IMR-90 (cell line): Measurements from ENCODE around the gene TBC1D1. TPM values are rescaled to one million over a fixed set of nuclear protein-coding genes. Genes with fewer than 3 reads are reported as not detected.

ENCODE experiments used
- ATAC-seq: fragments of 200-7000 bp; cut with Tn5 transposase; 2 replicates; pipeline ENCODE4 v1.9.1; 2020; ENCODE audit warnings: low read depth, mild to moderate bottlenecking, moderate library complexity
- BruUV-seq: library from RNA; stranded (reverse); fragments of 400-500 nt; replicated peaks from 2 replicates; lab custom pipeline; 2021; lab: Mats Ljungman, UMichigan
- CTCF ChIA-PET: fragments of 300-600 bp; formaldehyde crosslinking; extraction: SDS; loops from one replicate; lab custom pipeline; 2021; ENCODE audit warnings: antibody characterized with exemption; lab: Yijun Ruan, JAX
- POLR2A ChIA-PET: fragments of 300-600 bp; sonication (Branson Sonifier 250); formaldehyde crosslinking; loops from one replicate; lab custom pipeline; 2022; ENCODE audit warnings: antibody characterized with exemption; ENCODE audit not compliant: unreplicated experiment; lab: Charles Lee
- DNase-seq: peaks from one replicate; pipeline ENCODE4 v3.0.0; 2013
- H2AFZ ChIP-seq: replicated peaks from 2 replicates; pipeline ENCODE3; 2013; ENCODE audit warnings: low read length, mild to moderate bottlenecking; ENCODE audit not compliant: poor library complexity
- H2AK5ac ChIP-seq: 2 replicates; pipeline ENCODE4 v1.6.1; 2013; ENCODE audit warnings: low read depth, low read length, inconsistent platforms
- H2AK9ac ChIP-seq: replicated peaks from 2 replicates; pipeline ENCODE3; 2013; ENCODE audit warnings: mild to moderate bottlenecking, low read depth, low read length, moderate library complexity; ENCODE audit not compliant: poor library complexity
- H2BK120ac ChIP-seq: 2 replicates; pipeline ENCODE4 v1.6.1; 2013; ENCODE audit warnings: low read depth, low read length, inconsistent platforms
- H2BK15ac ChIP-seq: 3 replicates; pipeline ENCODE4 v1.6.1; 2013; ENCODE audit warnings: low read depth, low read length, inconsistent platforms
- H2BK20ac ChIP-seq: 2 replicates; pipeline ENCODE4 v1.6.1; 2013; ENCODE audit warnings: low read depth, mild to moderate bottlenecking, inconsistent platforms, low read length, moderate library complexity
- H2BK5ac ChIP-seq: 2 replicates; pipeline ENCODE4 v1.6.1; 2013; ENCODE audit warnings: mild to moderate bottlenecking, low read depth, low read length, inconsistent platforms; ENCODE audit not compliant: poor library complexity, severe bottlenecking
- H3K14ac ChIP-seq: replicated peaks from 2 replicates; pipeline ENCODE4 v1.6.1; 2013; ENCODE audit warnings: low read depth, low read length, inconsistent platforms
- H3K18ac ChIP-seq: 2 replicates; pipeline ENCODE4 v1.6.1; 2013; ENCODE audit warnings: low read depth, low read length, control low read depth
- H3K23ac ChIP-seq: 2 replicates; pipeline ENCODE4 v1.6.1; 2013; ENCODE audit warnings: low read depth, low read length, inconsistent platforms
- H3K27ac ChIP-seq: 2 replicates; pipeline ENCODE4 v1.5.1; 2013; ENCODE audit warnings: mild to moderate bottlenecking, control low read depth, low read length; ENCODE audit not compliant: insufficient read depth
- H3K27me3 ChIP-seq: 2 replicates; pipeline ENCODE4 v1.6.1; 2013; ENCODE audit warnings: low read length; ENCODE audit not compliant: control insufficient read depth, insufficient read depth
- H3K36me3 ChIP-seq: 2 replicates; pipeline ENCODE4 v1.6.1; 2013; ENCODE audit warnings: low read length, mixed read lengths; ENCODE audit not compliant: control insufficient read depth, insufficient read depth
- H3K4ac ChIP-seq: 2 replicates; pipeline ENCODE4 v1.6.1; 2013; ENCODE audit warnings: low read depth, low read length, inconsistent platforms
- H3K4me1 ChIP-seq: 2 replicates; pipeline ENCODE4 v1.6.1; 2013; ENCODE audit warnings: low read length, mixed read lengths; ENCODE audit not compliant: control insufficient read depth, insufficient read depth
- H3K4me2 ChIP-seq: 2 replicates; pipeline ENCODE4 v1.6.1; 2013; ENCODE audit warnings: low read depth, mild to moderate bottlenecking, control low read depth, low read length, moderate library complexity
- H3K4me3 ChIP-seq: 2 replicates; pipeline ENCODE4 v1.5.1; 2013; ENCODE audit warnings: low read depth, mild to moderate bottlenecking, control low read depth, low read length, moderate library complexity; ENCODE audit not compliant: insufficient read depth
- H3K56ac ChIP-seq: 2 replicates; pipeline ENCODE4 v1.6.1; 2013; ENCODE audit warnings: low read length, inconsistent platforms; ENCODE audit not compliant: insufficient read depth; ENCODE audit errors: extremely low read depth
- H3K79me1 ChIP-seq, 2 experiments: 2 replicates each; pipeline ENCODE4 v1.6.1; 2013; ENCODE audit warnings: low read length in 2 of 2, inconsistent platforms in 1 of 2, low read depth in 1 of 2
- H3K9ac ChIP-seq: 2 replicates; pipeline ENCODE4 v1.6.1; 2013; ENCODE audit warnings: low read depth, low read length, control low read depth
- H3K9me1 ChIP-seq: 2 replicates; pipeline ENCODE4 v1.6.1; 2013; ENCODE audit warnings: low read length, inconsistent platforms; ENCODE audit not compliant: insufficient read depth
- H3K9me3 ChIP-seq: 2 replicates; pipeline ENCODE4 v1.6.1; 2013; ENCODE audit warnings: low read length; ENCODE audit not compliant: control insufficient read depth, insufficient read depth
- H4K20me1 ChIP-seq: 2 replicates; pipeline ENCODE4 v1.6.1; 2013; ENCODE audit warnings: low read length, inconsistent platforms; ENCODE audit not compliant: insufficient read depth
- H4K5ac ChIP-seq: 2 replicates; pipeline ENCODE4 v1.6.1; 2013; ENCODE audit warnings: mild to moderate bottlenecking, low read depth, low read length, control low read depth
- H4K8ac ChIP-seq, 2 experiments: 2 replicates each; pipeline ENCODE4 v1.6.1; 2013; ENCODE audit warnings: low read depth in 2 of 2, low read length in 2 of 2, control low read depth in 1 of 2, inconsistent platforms in 1 of 2
- H4K91ac ChIP-seq: 2 replicates; pipeline ENCODE4 v1.6.1; 2013; ENCODE audit warnings: low read depth, low read length, inconsistent platforms; ENCODE audit not compliant: insufficient read depth
- CTCF ChIP-seq: conservative IDR thresholded peaks from 2 replicates; pipeline ENCODE4 v1.5.1; 2012; ENCODE audit warnings: mild to moderate bottlenecking, low read depth, low read length, improper control_type of control experiment
- POLR2A ChIP-seq: IDR thresholded peaks from 2 replicates; pipeline ENCODE4 v1.6.1; 2012; ENCODE audit warnings: mild to moderate bottlenecking, low read depth, low read length
- RAD21 ChIP-seq: IDR thresholded peaks from 2 replicates; pipeline ENCODE4 v1.6.1; 2012; ENCODE audit warnings: low read length, improper control_type of control experiment
- SMC3 ChIP-seq: fragments of 150-350 bp; IDR thresholded peaks from 2 replicates; pipeline ENCODE4 v1.6.1; 2016; ENCODE audit warnings: low read depth, mild to moderate bottlenecking, antibody characterized with exemption, low read length, moderate library complexity
- WGBS, 2 experiments: methylation state at CpG; one replicate each; pipeline versions ENCODE4 v1.1.5 to v1.1.7; 2013; ENCODE audit warnings: missing lambda C conversion rate in 2 of 2; ENCODE audit not compliant: insufficient read length in 1 of 2; ENCODE audit errors: extremely low coverage in 2 of 2; 5-methylcytosine and 5-hydroxymethylcytosine counted together
- dilution Hi-C: fragments of 300-500 bp; cut with HindIII; formaldehyde crosslinking; loops from one replicate; pipeline ENCODE4 v1.14.3; 2018; ENCODE audit warnings: low sequenced_read_pairs; ENCODE audit not compliant: unreplicated experiment
- in situ Hi-C: fragments of 300-500 bp; cut with MboI; formaldehyde crosslinking; loops from 3 replicates; pipeline ENCODE4 v1.14.3; 2019; ENCODE audit warnings: low sequenced_read_pairs, inconsistent platforms, mixed read lengths
- intact Hi-C: fragments of 100-400 bp; cut with micrococcal nuclease; formaldehyde crosslinking; loops from 2 replicates; pipeline ENCODE4 v1.10.0; 2022
- polyA plus RNA-seq, 3 experiments: library from polyadenylated mRNA; depleted of rRNA; stranded (reverse); fragments of >200 nt; gene quantifications; 2 replicates each; pipeline ENCODE4 v1.2.3, GENCODE V29; 2012; ENCODE audit warnings: low replicate concordance in 1 of 3
- total RNA-seq: library from RNA; depleted of rRNA; stranded (reverse); fragments of >200 nt; gene quantifications from 2 replicates; pipeline ENCODE4 v1.2.3, GENCODE V29; 2012

TBC1D1 gene
- total and polyA plus RNA-seq, 2 of the 4 experiments (the other 2 are of a cell fraction), result 42.4 to 104 TPM

GRCh38 chr4:38179690-38180377 lies 288.9 kb downstream of the TBC1D1 start:
- H3K14ac ChIP-seq, result no peak overlapping the region
- ChIA-PET POLR2A (interaction anchor here (0.6 kb wide), 1 partner anchor 484 kb away, joined by 4 read pairs; no protein-coding TSS in a partner anchor), CTCF (interaction anchor here (0.6 to 2.1 kb wide), 19 partner anchors 9 to 605 kb away, joined by 3 to 9 read pairs (median 4); no protein-coding TSS in a partner anchor)
- H2BK20ac ChIP-seq, result no peak overlapping the region; the same call in 1 of the 2 replicates
- no peak overlapping the region for H2AFZ ChIP-seq
- no peaks in the 10 kb centered on the region for H3K9me1 ChIP-seq
- dilution Hi-C loops, result no loop called here
- no peaks in the 10 kb centered on the region for H3K36me3 ChIP-seq
- peak; percentile 77 for DNase-seq
- no peak overlapping the region for H4K8ac ChIP-seq
- no peak overlapping the region for H3K27ac ChIP-seq
- peak; percentile 85 for TF ChIP-seq CTCF
- TF ChIP-seq POLR2A, result no peak
- TF ChIP-seq SMC3, result peak; percentile 97
- TF ChIP-seq RAD21, result peak; percentile 92
- H3K79me1 ChIP-seq, result no peaks in the 10 kb centered on the region
- H2AK5ac ChIP-seq, result no peak overlapping the region
- H3K27me3 ChIP-seq, result no peaks in the 10 kb centered on the region
- 0% methylated on average over 3 of the region's 6 CpGs; no CpG with 5 or more reads in 1 of the 2 experiments for WGBS, 2 experiments
- no peak overlapping the region for H2BK15ac ChIP-seq
- 0 out of 2 replicates have a peak overlapping the region, but pooled peaks have one; percentile 2 for H2BK120ac ChIP-seq
- H3K9ac ChIP-seq, result no peak overlapping the region
- intact Hi-C loops, result loop anchor here (1.0 to 10.0 kb wide), 5 partner anchors 118 to 675 kb away; partner anchors contain the start of gene TLR6
- no peak overlapping the region for H3K18ac ChIP-seq
- H4K91ac ChIP-seq, result no peak overlapping the region
- no TSS peak for BruUV-seq
- H3K56ac ChIP-seq, result no peak overlapping the region
- no peaks in the 10 kb centered on the region for H3K9me3 ChIP-seq
- no peak overlapping the region for H3K23ac ChIP-seq
- no peak overlapping the region for H2BK5ac ChIP-seq
- no peak overlapping the region for H4K5ac ChIP-seq
- in situ Hi-C loops, result loop anchor here (5.0 kb wide), 2 partner anchors 492 to 552 kb away; no protein-coding TSS in a partner anchor
- H4K20me1 ChIP-seq, result no peaks in the 10 kb centered on the region
- H3K4me3 ChIP-seq, result no peak overlapping the region
- peak; percentile 90 for ATAC-seq
- H3K4me2 ChIP-seq, result no peak overlapping the region
- peaks cover 12% of the 10 kb centered on the region for H3K4me1 ChIP-seq
- no peak overlapping the region for H3K4ac ChIP-seq
- no peak overlapping the region for H2AK9ac ChIP-seq
